ENCODE data around the gene TNS3. TPM values are rescaled to one million over a fixed set of nuclear protein-coding genes. Genes with fewer than 3 reads are reported as not detected.

TNS3 gene
- total and polyA plus RNA-seq, 2 of the 13 experiments (the other 11 are each of a cell fraction or from before 2014, with no cell fraction given), result 52.9 to 55.7 TPM

GRCh38 chr7:47420122-47420780, 161.7 kb downstream of the TNS3 start:
- ChIA-PET POLR2A (no interaction called here), CTCF (ENCODE audit: low intra/inter-chr PET ratio, low total read pairs) (no interaction called here)
- H3K9ac ChIP-seq (ENCODE audit: insufficient read depth, low read depth, low read length), result no peak overlapping the region
- BruUV-seq (replicated peaks), result no TSS peak
- in situ Hi-C loops (cut with HindIII; ENCODE audit: extremely low pct_ligation_motif_present, low pct_unique_long_range_greater_than_20kb), result no loop called here
- no peak overlapping the region for H3K4me3 ChIP-seq (replicated peaks in 1 of 3; ENCODE audit: insufficient read depth in 1 of 3, low read depth in 2 of 3, low read length in 3 of 3)
- H3K27me3 ChIP-seq (ENCODE audit: control insufficient read depth in 1 of 2, insufficient read depth in 2 of 2, low read length in 2 of 2), result no peaks in the 10 kb centered on the region
- ATAC-seq (no peak), FAIRE-seq (no peak), DNase-seq (ENCODE audit: low spot score) (no peak)
- H3K4me1 ChIP-seq (ENCODE audit: insufficient read depth, low read length), result peaks cover 24% of the 10 kb centered on the region
- H4K20me1 ChIP-seq (ENCODE audit: insufficient read depth, low read length), result 0 out of 2 replicates have a peak, but pooled peaks cover 3% of the 10 kb centered on the region
- intact Hi-C loops (cut with micrococcal nuclease; ENCODE audit: unreplicated experiment), result no loop called here
- TF ChIP-seq HNF4G (IDR thresholded peaks at IDR 0.05; ENCODE audit: borderline replicate concordance, low read depth, low read length) (no peak), HNF4G (CRISPR knock-in tag; IDR thresholded peaks at IDR 0.05; ENCODE audit: borderline replicate concordance, low read depth) (no peak), SOX5 (CRISPR knock-in tag; IDR thresholded peaks at IDR 0.05; ENCODE audit: borderline replicate concordance) (no peak), GMEB1 (CRISPR knock-in tag; IDR thresholded peaks at IDR 0.05; ENCODE audit: borderline replicate concordance) (no peak), GATA4 (IDR thresholded peaks at IDR 0.05; ENCODE audit: borderline replicate concordance, low read depth) (no peak), ZNF260 (CRISPR knock-in tag; IDR thresholded peaks at IDR 0.05; ENCODE audit: borderline replicate concordance, low read depth) (no peak), SOX13 (IDR thresholded peaks at IDR 0.05) (no peak), SOX13 (CRISPR knock-in tag; conservative IDR thresholded peaks at IDR 0.05 in 1 of 2, IDR thresholded peaks at IDR 0.05 in 1 of 2) (no peak)
- H3K9me3 ChIP-seq (ENCODE audit: low read length), result no peaks in the 10 kb centered on the region
- no peaks in the 10 kb centered on the region for H3K79me2 ChIP-seq (ENCODE audit: insufficient read depth, low read length)
- no peak overlapping the region for H2AFZ ChIP-seq (ENCODE audit: low read length)
- H3K4me2 ChIP-seq (ENCODE audit: low read depth, low read length), result no peak overlapping the region
- peaks cover 38 to 91% of the 10 kb centered on the region in 2 experiments for H3K36me3 ChIP-seq (replicated peaks in 1 of 2; ENCODE audit: control insufficient read depth in 1 of 2, insufficient read depth in 2 of 2, low read length in 2 of 2)
- 98% methylated on average over 11 of the region's 11 CpGs for WGBS (ENCODE audit: low lambda C conversion rate)
- no peak overlapping the region for H3K27ac ChIP-seq (ENCODE audit: extremely low read length, insufficient read depth, low read length)

Data from HepG2 (cell line).